ELR (cell line): ENCODE data around the gene PEX7.
"Not testable (repeated sequence)": the region's sequence is repeated elsewhere in the genome, so short reads cannot be mapped to it uniquely, and the experiment has no call there.

ENCODE experiments used
- DNase-seq: peaks from one replicate; pipeline ENCODE4 v3.0.0-alpha.2; 2015; ENCODE audit warnings: low read depth

PEX7 gene

GRCh38 chr6:136895901-136896300 lies 73.5 kb downstream of the PEX7 start:
- no peak for DNase-seq

- no peak for DNase-seq
These were observed 74.7 kb downstream of the PEX7 start for GRCh38 chr6:136897071-136897470.

- no peak for DNase-seq
These were observed 78.9 kb downstream of the PEX7 start for GRCh38 chr6:136901212-136901784.

- DNase-seq: not testable (repeated sequence)
These were observed 82.1 kb downstream of the PEX7 start for GRCh38 chr6:136904477-136904876.

GRCh38 chr6:136914947-136915346 lies 92.6 kb downstream of the PEX7 start:
- DNase-seq: no peak

GRCh38 chr6:136918706-136919105 lies 96.3 kb downstream of the PEX7 start:
- no peak for DNase-seq

- DNase-seq: no peak
These were observed 97.8 kb downstream of the PEX7 start for GRCh38 chr6:136920216-136920615.

GRCh38 chr6:136920671-136921380 lies 98.4 kb downstream of the PEX7 start:
- DNase-seq: peak; percentile 13

- peak; percentile 39 for DNase-seq
These were observed 99.1 kb downstream of the PEX7 start for GRCh38 chr6:136921381-136921935.

- peak; percentile 28 for DNase-seq
These were observed 99.7 kb downstream of the PEX7 start, which contains the start of gene SLC35D3 for GRCh38 chr6:136921936-136922684. SLC35D3 (plus strand) TSS chr6:136922301; CDS start chr6:136922429, 128 bp downstream.

- no peak for DNase-seq
These were observed 100.3 kb downstream of the PEX7 start for GRCh38 chr6:136922685-136923006.

GRCh38 chr6:136923116-136923953 lies 100.9 kb downstream of the PEX7 start:
- DNase-seq: no peak

GRCh38 chr6:136923954-136924673 lies 101.7 kb downstream of the PEX7 start:
- DNase-seq: no peak

GRCh38 chr6:136926383-136926782 lies 104.0 kb downstream of the PEX7 start:
- DNase-seq: no peak

- peak; percentile 37 for DNase-seq
These were observed 104.9 kb downstream of the PEX7 start for GRCh38 chr6:136927292-136927691.

GRCh38 chr6:136930528-136930927 lies 108.1 kb downstream of the PEX7 start:
- no peak for DNase-seq

GRCh38 chr6:136932599-136932998 lies 110.2 kb downstream of the PEX7 start:
- DNase-seq: no peak

GRCh38 chr6:136945072-136945471 lies 122.7 kb downstream of the PEX7 start:
- no peak for DNase-seq

GRCh38 chr6:136945711-136946121 lies 123.3 kb downstream of the PEX7 start:
- no peak for DNase-seq

GRCh38 chr6:136947037-136947436 lies 124.6 kb downstream of the PEX7 start:
- no peak for DNase-seq

GRCh38 chr6:136949957-136950356 lies 127.6 kb downstream of the PEX7 start:
- not testable (repeated sequence) for DNase-seq
